ENCODE results near the gene SOX5. TPM values are rescaled to one million over a fixed set of nuclear protein-coding genes. Genes with fewer than 3 reads are reported as not detected.

The SOX5 gene
- total RNA-seq, 1 donor = 12.8 TPM

GRCh38 chr12:23561364-23562345 lies 387.8 kb downstream of the SOX5 start:
- no peak overlapping the region for H3K4me3 ChIP-seq (ENCODE audit: low read depth, low read length)
- TF ChIP-seq CTCF (IDR thresholded peaks at IDR 0.05; ENCODE audit: insufficient read depth, low read length) = no peak
- no peak for DNase-seq (ENCODE audit: low read depth)

GRCh38 chr12:23560611-23561010 lies 388.9 kb downstream of the SOX5 start:
- no peak for TF ChIP-seq CTCF (IDR thresholded peaks at IDR 0.05; ENCODE audit: insufficient read depth, low read length)
- no peak overlapping the region for H3K4me3 ChIP-seq (ENCODE audit: low read depth, low read length)
- DNase-seq (ENCODE audit: low read depth) = no peak

- H3K4me3 ChIP-seq (ENCODE audit: low read depth, low read length) = no peak overlapping the region
- no peak for DNase-seq (ENCODE audit: low read depth)
- no peak for TF ChIP-seq CTCF (IDR thresholded peaks at IDR 0.05; ENCODE audit: insufficient read depth, low read length)
Observed at GRCh38 chr12:23559268-23559753, 390.2 kb downstream of the SOX5 start.

- no peak for TF ChIP-seq CTCF (IDR thresholded peaks at IDR 0.05; ENCODE audit: insufficient read depth, low read length)
- H3K4me3 ChIP-seq (ENCODE audit: low read depth, low read length) = no peak overlapping the region
- DNase-seq (ENCODE audit: low read depth) = no peak
Observed at GRCh38 chr12:23556661-23557060, 392.8 kb downstream of the SOX5 start.

- TF ChIP-seq CTCF (IDR thresholded peaks at IDR 0.05; ENCODE audit: insufficient read depth, low read length) = no peak
- no peak for DNase-seq (ENCODE audit: low read depth)
- no peak overlapping the region for H3K4me3 ChIP-seq (ENCODE audit: low read depth, low read length)
Observed at GRCh38 chr12:23555825-23556207, 393.7 kb downstream of the SOX5 start.

GRCh38 chr12:23555180-23555824 lies 394.2 kb downstream of the SOX5 start:
- H3K4me3 ChIP-seq (ENCODE audit: low read depth, low read length) = no peak overlapping the region
- TF ChIP-seq CTCF (IDR thresholded peaks at IDR 0.05; ENCODE audit: insufficient read depth, low read length) = no peak
- DNase-seq (ENCODE audit: low read depth) = no peak
